T-helper 2 cell treated with Interferon-gamma antibody and Interleukin-4, amounts not matched to agents 100 ng/mL and 5 ng/mL, for 36 hours (primary cell): Measurements from ENCODE around the gene DNTT. TPM values are rescaled to one million over a fixed set of nuclear protein-coding genes. Genes with fewer than 3 reads are reported as not detected.
"Not testable (repeated sequence)": the region's sequence is repeated elsewhere in the genome, so short reads cannot be mapped to it uniquely, and the experiment has no call there.

ENCODE experiments used
- intact Hi-C: fragments of 100-400 bp; cut with micrococcal nuclease; formaldehyde crosslinking; loops from one replicate; pipeline ENCODE4 v1.15.1; 2023
- total RNA-seq: library from RNA; stranded (reverse); gene quantifications from 2 replicates; pipeline ENCODE4 v1.2.3, GENCODE V29; 2022

DNTT gene
- total RNA-seq, 1 donor from 2014 or later, result not detected

DNA sequence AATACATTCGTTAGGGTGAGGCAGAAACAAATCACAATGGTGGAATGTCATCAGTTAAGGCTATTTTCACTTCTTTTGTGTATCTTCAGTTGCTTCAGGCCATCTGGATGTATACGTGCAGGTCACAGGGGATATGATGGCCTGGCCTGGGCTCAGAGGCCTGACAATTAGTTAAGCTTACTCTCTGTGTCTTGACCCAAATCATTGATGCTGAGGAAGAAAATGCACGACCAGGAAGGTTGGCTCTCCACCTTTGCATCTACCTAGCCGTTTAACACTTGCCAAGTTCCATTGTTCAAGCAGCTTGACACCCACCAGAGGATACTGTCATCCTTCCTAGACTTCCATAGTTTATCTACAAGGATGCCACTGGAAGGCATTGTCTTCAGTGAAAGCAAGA, 4.6 kb downstream of the DNTT start:
- intact Hi-C loops, result not testable (repeated sequence)

DNA sequence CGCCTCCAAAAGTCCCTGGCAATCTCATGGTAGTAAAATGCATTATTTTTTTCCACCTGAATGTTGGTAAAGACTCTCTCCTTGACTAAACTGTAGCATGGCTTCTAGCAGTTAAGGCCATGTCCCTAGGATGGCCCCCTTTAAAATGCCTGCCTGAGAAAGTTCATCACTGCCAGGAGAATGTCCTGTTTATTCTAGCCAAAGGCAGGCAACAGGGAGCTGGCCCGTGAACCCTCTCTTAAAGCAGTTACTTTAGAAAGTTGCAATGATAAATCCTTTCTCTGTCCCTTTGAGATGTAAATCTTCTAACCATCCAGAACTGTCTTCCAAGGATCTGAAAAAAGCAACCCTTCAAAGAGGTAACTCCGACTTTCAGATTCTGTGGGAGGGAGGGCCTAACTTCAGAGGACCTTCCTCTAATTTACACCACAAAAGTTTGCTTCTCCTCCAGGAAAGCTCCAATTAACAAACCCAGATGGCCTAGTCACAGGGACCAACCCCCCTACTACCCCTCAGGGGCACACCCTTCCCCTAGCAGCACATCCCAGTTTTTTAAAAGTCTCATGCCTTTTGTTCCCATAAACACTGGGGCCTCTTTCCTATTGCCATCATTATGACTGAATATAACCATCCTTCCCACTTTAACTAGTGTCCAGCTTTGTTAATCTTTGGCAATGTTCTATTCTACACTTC, 5.5 kb downstream of the DNTT start:
- intact Hi-C loops, result no loop called here

DNA sequence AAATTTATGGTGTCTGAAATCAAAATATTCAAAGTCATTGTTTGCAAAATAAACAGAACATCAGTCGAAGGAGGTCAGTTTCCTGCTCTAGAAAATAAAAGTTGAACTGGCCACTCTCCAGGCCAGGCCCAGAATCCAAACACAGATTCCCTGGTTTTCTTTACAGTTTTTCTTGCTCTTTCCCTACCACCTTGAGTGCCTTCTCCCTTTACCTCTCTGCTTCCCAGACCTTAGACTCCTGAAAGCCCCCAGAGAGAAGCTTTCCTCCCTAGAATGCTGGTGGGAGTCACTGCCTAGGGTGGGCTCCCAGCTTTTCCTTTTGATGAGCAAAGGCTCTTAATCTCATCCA, 6.1 kb downstream of the DNTT start:
- intact Hi-C loops, result no loop called here

DNA sequence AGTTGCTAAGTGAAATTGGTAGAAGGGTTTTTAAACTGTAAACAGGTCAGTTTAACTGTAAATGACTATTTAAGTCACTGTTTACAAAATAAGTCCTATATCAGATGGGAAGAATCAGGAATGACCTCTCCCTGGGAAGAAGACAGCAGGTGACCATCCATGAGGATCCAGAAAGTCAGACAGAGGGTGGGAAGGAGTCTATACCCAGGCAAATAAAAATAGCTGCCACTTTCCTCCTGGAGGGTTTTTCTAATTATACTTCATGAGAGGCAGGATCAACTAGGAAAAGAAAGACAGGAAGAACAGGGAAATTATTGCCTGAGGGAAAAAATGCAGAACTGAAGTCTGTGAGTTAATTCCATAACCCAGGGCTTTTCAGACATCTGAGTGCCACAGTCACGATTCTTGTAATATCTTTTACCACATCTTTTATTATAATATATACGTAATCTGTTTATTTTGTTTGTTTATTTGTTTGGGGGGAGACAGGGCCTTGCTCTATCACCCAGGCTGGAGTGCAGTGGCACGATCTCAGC, 7.0 kb downstream of the DNTT start:
- intact Hi-C loops, result no loop called here

DNA sequence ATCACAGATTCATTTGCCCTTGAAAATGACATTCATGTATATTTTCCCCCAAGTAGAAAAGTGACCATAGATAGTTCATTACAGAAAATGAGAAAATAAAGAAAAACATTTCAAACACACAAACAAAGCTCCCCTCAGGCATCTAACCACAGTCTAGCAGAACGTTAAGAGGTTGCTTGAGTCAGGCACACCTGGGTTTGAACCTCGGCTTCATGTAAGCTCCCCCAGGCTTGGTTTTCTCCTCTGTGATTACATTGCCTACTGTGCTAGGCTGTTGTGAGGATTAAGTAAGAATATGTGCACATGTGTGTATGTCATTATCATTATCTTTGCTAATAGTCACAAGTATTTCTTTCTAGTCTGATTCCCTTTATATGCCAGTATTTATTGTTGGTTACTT, 9.1 kb downstream of the DNTT start:
- intact Hi-C loops, result no loop called here

DNA sequence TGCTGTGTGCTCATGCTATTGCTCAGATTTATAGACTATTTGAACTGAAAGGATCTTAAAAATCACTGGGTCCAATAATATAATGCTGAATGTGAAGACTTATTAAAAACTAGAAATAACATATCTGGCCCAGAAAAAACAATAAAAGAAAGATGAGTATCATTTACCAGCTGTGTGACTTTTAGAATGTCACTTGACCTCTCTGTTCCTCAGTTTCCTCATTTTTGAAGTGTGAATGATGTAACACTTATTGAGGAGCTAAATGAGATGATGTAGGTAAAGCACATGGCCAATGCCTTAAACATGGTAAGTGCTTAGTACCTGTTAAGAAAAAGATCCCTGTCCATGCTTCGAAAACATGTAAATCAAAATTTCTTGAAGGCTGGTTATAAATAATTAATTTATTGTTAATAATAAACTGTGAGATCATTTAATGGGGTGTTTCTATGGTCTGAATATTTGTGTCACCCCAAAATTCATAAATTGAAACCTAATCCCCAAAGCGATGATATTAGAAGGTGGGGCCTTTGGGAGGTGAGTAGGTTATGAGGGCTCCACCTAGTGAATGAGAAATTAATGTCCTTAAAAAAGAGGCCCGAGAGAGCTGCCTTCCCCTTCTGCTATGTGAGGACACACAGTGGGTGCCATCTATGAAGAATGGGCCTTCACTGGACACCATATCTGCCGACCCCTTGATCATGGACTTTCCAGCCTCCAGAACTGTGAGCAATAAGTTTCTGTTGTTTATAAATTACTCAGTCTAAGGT, 13.0 kb downstream of the DNTT start:
- intact Hi-C loops, result no loop called here

- intact Hi-C loops, result no loop called here
Observed at GRCh38 chr10:96319754-96320474, 15.7 kb downstream of the DNTT start.

GRCh38 chr10:96321822-96322221, 17.6 kb downstream of the DNTT start:
- intact Hi-C loops, result no loop called here

- intact Hi-C loops, result no loop called here
Observed at GRCh38 chr10:96322275-96322674, 18.0 kb downstream of the DNTT start.

DNA sequence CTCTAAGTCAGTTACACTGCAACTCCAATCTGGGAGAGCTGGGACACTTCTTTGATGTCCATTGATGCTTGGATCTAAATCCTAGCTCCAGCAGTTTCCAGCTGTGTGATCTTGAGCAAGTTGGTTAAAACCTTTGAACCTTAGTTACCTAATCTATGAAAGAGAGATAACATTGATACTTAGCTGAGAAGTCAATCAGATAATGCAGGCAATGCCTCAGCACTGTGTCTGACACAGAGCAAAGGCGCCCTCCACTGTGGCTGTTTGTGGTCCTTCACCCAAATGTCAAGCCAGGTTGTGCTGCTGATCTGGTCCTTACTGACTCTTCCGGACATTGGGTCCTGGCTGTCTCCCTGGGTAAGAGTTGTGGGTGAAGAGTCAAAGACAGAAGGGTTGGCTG, 20.2 kb downstream of the DNTT start:
- intact Hi-C loops, result no loop called here

GRCh38 chr10:96325719-96326373, 21.6 kb downstream of the DNTT start:
- intact Hi-C loops, result no loop called here

DNA sequence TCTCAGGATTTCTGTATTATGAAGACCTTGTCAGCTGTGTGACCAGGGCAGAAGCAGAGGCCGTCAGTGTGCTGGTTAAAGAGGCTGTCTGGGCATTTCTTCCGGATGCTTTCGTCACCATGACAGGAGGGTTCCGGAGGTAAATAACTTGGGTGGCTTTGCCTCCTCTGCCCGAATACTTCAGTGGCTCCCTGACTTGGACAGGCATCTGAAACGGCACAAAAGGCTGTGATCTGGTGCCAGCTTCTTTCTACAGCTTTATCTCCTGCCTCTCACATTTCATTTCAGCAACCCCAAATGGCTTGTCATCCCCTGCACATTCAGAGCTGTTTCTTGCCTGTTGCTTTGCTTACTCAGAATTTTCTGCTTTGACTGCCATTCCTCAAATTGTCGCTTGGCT, 23.2 kb downstream of the DNTT start:
- intact Hi-C loops, result no loop called here

GRCh38 chr10:96333101-96333500, 28.9 kb downstream of the DNTT start:
- intact Hi-C loops, result no loop called here

- intact Hi-C loops, result no loop called here
Observed at GRCh38 chr10:96334616-96335526, 30.6 kb downstream of the DNTT start.

- intact Hi-C loops, result no loop called here
Observed at GRCh38 chr10:96337106-96337505, 32.9 kb downstream of the DNTT start.

GRCh38 chr10:96338279-96338925, 34.2 kb downstream of the DNTT start:
- intact Hi-C loops, result no loop called here

DNA sequence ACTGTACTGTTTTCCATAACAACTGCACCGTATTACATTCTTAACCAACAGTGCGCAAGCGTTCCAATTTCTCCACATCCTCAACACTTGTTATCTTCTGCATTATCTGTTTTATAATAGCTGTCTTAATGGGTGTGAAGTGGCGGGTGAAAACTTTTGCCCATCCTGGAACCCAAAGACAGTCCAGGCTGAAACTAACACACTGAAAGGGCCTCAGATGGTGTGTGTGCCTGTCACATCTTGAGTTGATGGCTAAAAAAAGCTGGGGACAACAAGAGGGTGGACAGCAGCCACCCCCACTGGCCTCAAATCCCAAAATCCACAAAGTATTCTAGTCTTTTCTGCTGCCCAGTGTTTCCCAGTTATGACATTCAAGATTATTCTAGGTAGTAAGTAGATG, 35.1 kb downstream of the DNTT start:
- intact Hi-C loops, result no loop called here

- intact Hi-C loops, result loop anchor here (1.0 to 2.0 kb wide), 2 partner anchors 111 to 323 kb away; no protein-coding TSS in a partner anchor
Observed at GRCh38 chr10:96339956-96340904, 36.0 kb downstream of the DNTT start.
